Stimulated activated CD4-positive, alpha-beta T cell treated with anti-CD3 and anti-CD28 coated beads, Interleukin-12 subunit alpha, Interleukin-12 subunit beta, amount 100 ng/mL, for 24 hours (primary cell): Measurements from ENCODE around the gene DICER1.
"Not testable (repeated sequence)": the region's sequence is repeated elsewhere in the genome, so short reads cannot be mapped to it uniquely, and the experiment has no call there.

Experiments
- DNase-seq, 2 experiments: peaks; one replicate each; pipeline ENCODE4 v3.0.0-alpha.2; 2020; ENCODE audit warnings: low read depth in 2 of 2

Gene DICER1, protein sequence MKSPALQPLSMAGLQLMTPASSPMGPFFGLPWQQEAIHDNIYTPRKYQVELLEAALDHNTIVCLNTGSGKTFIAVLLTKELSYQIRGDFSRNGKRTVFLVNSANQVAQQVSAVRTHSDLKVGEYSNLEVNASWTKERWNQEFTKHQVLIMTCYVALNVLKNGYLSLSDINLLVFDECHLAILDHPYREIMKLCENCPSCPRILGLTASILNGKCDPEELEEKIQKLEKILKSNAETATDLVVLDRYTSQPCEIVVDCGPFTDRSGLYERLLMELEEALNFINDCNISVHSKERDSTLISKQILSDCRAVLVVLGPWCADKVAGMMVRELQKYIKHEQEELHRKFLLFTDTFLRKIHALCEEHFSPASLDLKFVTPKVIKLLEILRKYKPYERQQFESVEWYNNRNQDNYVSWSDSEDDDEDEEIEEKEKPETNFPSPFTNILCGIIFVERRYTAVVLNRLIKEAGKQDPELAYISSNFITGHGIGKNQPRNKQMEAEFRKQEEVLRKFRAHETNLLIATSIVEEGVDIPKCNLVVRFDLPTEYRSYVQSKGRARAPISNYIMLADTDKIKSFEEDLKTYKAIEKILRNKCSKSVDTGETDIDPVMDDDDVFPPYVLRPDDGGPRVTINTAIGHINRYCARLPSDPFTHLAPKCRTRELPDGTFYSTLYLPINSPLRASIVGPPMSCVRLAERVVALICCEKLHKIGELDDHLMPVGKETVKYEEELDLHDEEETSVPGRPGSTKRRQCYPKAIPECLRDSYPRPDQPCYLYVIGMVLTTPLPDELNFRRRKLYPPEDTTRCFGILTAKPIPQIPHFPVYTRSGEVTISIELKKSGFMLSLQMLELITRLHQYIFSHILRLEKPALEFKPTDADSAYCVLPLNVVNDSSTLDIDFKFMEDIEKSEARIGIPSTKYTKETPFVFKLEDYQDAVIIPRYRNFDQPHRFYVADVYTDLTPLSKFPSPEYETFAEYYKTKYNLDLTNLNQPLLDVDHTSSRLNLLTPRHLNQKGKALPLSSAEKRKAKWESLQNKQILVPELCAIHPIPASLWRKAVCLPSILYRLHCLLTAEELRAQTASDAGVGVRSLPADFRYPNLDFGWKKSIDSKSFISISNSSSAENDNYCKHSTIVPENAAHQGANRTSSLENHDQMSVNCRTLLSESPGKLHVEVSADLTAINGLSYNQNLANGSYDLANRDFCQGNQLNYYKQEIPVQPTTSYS (N-terminal part only)

DNA sequence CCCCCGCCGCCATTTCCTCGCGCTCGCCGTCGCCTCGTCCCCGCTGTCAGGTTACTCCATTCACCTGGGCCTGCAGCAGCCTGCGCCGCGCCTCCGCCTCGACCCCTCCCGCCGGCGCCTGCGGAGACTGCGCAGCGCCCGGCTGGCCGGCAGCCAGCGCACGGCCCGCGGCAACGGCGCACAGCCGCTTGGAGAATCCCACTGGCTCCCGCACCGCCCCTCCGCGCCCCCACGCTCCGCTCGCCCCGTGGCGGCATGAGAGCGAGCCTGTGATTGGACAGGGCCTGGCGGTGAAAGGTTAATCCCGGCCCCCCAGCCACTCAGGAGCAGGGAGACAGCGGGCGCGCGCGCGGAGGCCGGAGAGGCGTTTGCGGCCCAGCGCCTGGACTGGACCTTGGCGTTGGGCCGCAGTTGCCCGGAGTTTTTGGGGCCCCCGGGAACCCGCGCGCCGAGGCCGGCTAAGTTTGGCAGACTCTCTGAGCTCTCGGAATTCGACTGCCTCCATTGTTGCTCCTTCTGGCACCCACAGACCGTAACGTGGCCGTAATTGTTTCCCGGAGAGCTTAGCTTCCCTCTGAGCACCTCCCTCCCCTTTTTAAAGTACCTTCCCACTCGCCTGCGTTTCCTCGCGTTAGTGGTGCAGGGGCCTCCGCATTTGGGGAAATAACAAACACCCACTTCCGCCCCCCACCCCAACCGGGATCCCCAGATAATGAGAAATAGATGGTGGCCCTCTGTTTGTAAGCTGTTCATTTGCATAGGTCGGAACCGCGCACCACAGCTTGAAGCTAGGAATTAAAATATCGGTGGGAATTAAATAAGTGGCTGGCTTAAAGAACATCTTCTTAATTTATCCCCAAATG is at the start of gene DICER1:
Gene DICER1, minus strand, starts transcription at position 203 of the 863 bp plus-strand sequence. CDS start 24,071 bp downstream, outside the sequence.
- peak; percentile 92 to 94 for DNase-seq

DNA sequence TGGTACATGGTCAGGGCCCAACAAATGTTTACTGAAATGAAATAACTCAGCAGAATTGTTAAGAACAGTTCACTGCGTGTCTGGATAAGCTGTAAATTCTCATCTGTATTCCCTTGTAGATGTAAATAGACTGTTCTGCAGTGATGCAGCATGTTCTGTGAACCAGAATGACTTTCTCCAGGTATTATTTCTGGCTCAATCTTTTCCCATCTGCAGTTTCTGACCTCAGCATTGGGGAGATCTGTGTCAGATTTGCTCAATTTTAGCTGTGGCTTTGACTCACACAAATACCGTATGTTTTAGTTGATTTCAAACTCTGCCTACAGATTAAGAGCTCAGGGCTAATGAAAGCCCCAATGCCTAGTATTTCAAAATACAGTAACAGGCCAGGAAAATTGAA is 49.2 kb upstream of the DICER1 start:
- DNase-seq = no peak

DNA sequence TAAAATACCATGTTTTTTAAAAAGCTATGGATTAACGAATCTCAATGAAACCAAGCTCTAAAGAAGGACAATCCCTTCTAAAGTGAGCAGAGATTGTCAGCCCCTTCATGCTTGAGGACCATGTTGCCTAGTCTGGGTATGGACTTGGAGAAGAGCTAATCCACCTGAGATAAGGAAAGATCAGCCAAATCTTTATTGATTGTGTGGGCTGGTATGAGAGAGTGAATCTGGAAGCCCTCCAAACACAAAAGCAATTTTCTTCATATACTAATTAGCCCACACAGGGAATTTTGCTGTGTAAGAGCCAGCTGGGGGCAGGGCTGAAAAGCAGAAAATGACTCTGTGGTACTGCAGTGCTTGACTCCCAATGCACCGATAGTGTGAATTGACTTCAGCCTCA is 47.4 kb upstream of the DICER1 start:
- DNase-seq = no peak

DNA sequence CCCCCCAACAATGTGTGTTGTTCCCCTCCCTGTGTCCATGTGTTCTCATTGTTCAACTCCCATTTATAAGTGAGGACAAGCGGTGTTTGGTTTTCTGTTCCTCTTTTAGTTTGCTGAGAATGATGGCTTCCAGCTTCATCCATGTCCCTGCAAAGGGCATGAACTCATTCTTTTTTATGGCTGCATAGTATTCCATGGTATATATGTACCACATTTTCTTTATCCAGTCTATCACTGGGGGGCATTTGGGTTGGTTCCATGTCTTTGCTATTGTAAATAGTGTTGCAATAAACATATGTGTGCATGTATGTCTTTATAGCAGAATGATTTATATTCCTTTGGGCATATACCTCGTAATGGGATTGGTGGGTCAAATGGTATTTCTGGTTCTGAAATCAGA is 44.4 kb upstream of the DICER1 start:
- not testable (repeated sequence) for DNase-seq

DNA sequence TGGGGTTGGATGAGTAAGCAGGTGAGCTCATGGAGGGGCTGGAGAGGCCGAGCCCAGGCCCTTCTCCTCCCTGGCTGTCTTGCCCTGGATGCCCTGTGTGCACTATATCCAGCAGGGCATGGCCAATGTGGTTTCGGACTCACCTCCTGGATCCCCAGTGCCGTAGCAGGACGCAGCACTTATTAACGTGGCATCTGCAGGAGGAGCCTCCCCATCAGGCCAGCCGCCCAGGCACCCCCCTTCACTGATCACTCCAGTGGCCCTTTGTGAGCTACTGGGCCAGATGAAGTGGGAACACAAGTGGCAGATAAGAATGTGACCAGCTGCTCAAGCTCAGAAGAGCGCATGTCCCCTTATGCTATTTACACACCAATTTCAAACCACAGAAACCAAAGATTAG is 43.1 kb upstream of the DICER1 start:
- no peak for DNase-seq

DNA sequence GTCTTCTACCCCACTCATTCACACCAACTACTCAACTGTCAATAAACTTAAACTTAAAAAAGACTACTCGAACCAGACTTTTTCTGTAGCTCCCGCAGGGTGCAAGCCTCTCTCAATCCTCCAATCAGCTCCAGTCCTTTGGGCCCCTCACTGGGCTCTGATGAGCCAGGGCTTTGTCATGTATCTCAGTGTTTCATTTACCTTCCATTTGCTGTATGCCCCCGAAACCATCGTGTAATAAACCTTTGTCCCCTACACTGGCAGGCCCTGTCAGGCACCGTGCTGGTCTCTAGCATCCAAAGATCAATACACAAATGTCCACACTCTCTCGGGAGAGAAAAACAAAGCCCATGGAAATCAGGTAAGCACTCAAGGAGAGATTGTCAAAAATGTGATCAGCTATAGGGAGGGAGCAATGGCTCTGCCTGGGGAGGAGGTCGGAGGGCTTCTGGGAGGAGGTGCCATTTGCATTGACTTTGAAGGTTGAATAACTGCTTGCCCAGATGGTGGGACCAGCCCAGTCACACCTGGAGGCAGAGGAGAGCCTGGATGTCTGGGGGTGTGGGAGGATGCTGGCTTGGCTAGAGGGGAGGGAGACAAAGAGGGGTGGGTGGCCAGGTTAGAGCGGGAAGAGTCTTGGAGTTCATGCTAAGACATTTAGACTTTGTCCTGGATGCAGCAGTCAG is 42.1 kb upstream of the DICER1 start:
- no peak for DNase-seq

DNA sequence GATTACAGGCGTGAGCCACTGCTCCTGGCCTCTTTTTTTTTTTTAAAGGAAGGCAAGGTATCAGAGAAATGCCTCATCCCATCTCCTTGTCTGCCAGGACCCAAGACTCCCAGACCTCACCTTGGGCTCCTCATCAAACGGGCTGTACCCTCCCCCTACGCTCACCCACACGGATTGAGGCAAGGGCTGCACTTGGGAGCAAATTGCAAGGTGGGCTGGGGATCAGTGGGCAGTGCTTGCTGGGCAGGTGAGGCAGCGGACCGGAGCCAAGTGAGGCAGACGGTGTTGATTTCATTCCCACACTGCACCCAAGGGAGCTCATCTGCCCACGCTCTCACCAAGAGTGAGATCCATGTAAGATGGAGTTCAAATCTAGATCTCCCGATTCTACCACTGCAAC is 41.0 kb upstream of the DICER1 start:
- DNase-seq = no peak

DNA sequence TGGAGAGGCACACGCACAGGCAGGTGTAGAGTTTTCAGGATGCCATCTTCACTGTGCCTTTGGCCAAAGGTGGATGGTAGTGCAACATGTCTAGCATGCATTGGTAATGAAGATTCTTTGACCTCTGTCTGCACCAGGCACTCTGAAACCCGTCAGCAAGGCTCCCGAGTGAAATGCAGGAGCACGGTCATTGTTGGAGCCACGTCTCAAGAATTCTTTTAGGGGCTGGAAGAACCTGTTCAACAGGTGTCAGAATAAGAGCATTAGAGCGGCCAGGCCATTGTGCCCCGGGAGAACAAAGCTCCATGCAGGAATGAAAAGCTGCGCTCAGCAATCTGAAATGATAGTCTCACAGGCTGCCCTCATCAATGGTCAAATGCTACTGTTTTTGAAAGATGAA is 40.2 kb upstream of the DICER1 start:
- DNase-seq = no peak

DNA sequence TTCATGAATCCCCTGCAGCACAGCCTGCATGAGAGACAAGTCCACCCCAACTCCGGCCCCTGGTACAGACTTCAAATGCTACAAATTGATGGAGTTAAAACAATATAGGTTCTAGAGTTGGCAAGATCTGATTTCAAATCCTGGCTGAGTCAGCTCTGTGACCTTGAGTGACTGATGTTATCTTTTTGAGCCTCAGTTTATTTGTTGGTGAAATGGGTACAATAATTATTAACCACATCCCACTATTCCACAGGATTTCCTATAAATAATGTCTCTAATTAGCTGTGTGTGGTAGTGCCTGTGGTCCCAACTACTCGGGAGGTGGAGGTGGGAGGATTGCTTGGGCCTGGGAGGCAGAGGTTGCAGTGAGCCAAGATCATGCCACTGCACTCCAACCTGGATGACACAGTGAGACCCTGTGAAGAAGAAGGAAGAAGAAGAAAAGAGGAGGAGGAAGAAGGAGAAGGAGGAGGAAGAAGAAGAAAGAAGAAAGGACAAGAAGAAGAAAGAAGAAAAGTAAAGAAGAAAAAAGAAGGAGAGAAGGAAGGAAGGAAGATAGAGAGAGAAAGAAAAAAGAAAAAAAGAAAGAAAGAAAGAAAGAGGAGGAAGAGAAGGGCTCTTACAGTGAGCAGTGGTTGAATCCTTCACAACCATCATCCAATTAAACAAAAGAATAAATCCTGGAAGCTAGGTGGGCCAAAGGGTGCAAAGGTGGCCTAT is 39.7 kb upstream of the DICER1 start:
- DNase-seq = no peak

DNA sequence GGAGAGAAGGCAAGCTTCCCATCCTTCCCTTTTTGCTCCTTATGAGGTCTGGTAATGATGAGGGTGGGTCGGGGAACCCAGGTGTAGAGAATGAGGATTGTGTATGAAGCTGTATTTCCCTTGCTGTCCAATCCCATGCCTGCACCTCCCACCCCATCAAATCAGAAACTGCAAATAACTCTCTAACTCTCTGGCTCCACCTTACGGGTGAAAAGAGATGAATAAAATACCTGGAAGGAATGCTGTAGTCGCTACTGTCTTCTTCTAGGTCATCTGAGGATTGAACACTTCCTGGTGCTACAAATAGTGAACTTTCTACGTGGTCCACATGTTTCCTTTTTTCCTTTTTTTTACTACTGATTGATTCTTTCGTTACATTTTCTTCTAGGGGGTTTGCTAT is 38.9 kb upstream of the DICER1 start:
- no peak for DNase-seq

DNA sequence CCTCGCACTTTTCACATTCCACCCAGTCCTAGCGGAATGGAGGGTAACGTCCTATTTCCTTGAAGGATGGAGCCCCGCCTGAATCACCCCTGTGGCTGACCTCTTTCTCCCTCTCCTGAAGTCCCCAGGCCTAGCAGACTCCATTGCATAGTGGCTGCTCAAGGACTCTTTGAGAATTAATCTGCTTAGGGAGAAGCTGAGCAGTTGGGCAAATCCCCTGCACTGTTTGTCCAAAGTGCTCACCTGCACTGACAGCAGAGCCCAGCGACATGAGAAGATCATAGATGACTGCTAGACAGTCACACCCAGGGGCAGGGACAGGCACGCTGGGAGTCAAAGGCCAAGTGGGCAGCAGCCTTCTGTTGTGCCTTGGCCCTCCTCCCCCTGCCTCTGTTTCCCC is 37.7 kb upstream of the DICER1 start:
- no peak for DNase-seq

DNA sequence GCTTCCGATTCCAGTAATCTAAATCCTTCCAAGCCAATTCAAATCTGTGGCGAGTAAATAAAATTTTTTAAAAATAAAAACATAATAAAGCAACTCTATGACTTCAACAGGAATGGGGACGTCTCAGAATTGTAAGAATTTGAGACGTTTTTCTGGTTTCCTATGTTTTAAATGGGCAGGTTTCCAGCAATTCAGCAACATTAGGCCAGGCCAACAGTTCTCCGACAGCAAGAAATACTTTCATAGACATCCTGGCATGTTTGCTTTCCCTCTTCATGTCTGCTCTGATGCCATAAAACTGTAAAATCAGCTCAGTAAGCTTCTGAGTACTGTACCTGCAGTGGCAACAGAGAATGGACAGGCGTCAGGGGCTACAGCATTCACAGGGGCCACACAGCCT is 35.8 kb upstream of the DICER1 start:
- no peak for DNase-seq

DNA sequence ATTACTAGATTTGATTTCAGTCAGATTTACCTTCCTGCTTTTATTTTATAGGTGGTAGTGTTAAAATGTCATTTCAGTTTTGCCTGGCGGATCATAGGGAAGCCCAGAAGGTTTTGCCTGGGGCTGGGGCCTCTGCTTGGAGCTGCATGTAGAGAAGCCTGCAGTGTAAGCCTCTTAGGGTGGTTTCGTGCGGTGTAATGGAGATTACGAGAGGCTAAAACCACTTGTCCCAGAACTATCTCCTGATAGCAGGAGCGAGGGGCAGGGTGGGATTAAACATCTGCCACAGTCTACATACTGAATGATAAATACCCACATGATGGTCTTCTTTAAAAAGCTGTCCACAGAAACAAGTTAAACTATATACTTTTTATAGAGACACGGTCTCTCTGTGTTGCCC is 35.0 kb upstream of the DICER1 start:
- no peak for DNase-seq

DNA sequence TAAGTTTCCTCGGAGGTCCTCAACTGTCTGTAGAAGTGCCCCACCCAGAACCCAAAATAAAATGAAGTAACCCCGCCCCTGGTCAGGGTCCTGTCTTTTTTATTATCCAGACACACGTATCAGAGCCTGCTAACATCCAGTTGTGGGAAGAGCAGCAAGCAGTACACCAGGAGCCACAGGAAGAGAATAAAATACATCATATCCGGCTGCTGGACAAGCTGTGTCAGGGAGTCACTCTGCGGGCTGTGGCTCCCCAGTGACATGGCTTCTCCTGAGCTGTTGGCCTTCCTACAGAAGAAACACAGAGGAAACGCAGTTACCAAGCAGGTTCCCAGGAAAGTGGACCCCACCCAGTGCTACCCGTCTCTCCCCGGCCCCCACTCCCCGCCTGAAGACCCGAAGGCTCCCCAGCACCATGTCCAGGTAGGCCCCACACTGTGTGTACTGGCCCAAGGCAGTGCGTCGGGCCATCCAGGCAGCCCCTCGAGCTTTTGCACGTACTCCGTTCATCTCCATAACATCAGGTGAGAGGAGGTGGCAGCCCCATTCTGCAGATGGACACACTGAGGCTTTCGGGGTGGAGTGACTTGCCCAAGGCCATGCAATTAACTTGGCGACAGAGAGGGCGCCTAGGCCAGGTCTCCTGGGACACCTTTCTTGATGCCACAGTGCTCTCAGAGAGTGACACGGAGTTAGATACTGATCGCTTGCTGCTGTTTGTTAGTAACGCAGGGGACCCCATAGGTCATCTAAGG is 34.3 kb upstream of the DICER1 start:
- no peak for DNase-seq

DNA sequence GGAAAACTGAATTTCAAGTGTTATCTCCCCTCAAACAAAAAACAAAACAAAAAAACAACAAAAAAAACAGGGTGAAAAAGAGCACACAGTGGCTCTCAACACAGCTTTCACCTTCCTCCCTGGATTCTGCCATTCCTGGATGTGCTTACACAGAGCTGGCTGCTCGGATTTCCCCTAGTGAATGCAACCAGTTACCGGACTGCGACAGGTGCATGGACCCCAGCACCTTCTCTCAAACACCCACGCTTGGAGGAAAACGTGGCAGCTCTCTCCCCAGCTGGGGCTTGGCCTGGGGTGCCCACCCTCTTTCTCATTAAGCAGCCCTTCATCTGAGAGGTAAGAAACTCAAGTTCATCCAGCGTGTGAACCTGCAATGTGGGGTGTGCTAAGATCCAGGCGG is 33.5 kb upstream of the DICER1 start:
- no peak for DNase-seq

DNA sequence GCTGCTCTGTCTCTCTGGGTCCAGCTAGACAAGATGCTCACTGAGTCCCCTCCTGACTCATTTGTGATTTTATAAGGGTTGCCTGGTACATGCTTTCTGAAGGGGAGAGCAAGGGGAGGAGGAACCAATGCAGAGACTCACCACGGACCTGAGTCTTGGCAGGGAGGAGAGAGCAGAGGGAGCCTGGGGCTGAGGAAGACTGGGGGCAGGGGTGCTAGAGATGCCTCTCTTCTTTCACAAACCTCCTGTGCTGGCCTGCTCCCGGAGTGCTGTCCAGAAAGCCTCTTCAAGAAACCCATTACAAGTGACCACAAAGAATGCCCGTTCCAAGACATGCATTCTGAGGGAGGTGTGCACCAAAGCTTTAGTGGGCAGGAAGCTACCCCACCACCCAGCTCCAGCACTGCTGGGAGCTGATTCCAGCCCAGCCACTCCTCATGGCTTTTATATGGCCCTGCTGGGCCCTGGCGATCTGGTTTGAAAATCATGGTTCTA is 33.1 kb upstream of the DICER1 start:
- DNase-seq = no peak

DNA sequence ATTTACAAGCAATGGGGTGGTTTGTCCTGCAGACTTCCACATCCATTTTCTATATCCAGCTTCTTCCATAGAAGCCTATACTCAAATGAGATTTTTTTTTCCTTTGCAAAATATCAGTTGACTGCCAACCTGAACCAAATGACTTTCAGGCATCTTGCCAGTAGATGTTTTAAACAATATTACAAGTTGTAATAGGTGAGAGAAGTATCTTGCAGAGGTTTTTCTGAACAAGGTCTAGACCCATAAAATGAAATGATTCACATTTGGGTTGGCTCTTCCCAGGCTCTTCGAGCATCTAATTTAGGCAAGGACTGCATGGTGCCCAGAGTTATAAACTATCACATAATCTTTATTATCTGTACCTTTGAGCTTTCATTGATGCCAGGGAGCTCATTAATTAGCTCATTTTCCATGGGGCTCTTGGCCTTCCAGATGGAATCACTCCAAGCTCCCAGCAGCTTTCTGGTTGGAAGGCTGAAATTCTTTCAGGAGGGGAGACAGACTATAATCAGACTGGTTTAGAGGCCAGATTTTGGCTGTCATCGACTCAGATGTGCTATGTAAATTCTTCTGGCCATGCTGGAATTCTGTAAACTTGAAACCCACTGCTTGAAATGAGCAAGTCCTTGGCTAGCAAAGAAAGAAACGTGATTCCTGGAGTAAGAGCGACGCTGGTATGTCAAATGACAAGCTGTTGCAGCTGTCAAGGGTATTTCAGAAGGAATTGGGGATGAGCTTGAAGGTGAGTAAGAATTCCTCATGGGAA is 32.2 kb upstream of the DICER1 start:
- no peak for DNase-seq

DNA sequence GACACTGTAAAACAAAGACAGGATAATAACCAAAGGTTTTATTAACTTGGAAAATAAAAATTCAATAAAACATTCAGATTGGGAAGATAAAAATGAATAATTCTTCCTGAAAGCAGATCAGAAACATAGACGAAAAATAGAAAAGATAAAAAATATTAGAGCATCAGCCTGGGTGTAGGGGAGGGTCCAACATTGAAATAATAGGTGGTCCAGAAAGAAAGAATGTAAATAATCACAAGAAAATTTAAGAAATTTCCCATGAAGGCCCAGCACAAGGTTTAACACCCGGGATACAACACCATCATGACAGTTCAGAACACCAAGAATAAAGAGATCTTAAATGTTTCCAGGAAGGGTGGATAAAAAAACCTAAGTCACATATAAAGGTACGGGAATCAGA is 31.1 kb upstream of the DICER1 start:
- no peak for DNase-seq
